HEK293 (cell line): Measurements from ENCODE around the gene ARPC5L.
A peak's percentile ranks its signal among the peaks of the same experiment; 100 is the strongest.

Source experiments
- CTCF ChIA-PET: fragments of 350-600 bp; formaldehyde crosslinking; extraction: SDS; loops from one replicate; lab custom pipeline; 2021; ENCODE audit warnings: antibody characterized with exemption; lab: Yijun Ruan, JAX
- POLR2A ChIA-PET: fragments of 300-600 bp; formaldehyde crosslinking; extraction: SDS; loops from one replicate; lab custom pipeline; 2020; ENCODE audit warnings: antibody characterized with exemption, inconsistent platforms; lab: Yijun Ruan, JAX
- H3K27ac ChIP-seq: fragments of 200-500 bp; sonication (Bioruptor generic); 2 replicates; pipeline ENCODE4 v1.5.1; 2014; ENCODE audit warnings: low read depth, low read length, control low read depth, inconsistent platforms; ENCODE audit errors: extremely low read depth
- H3K36me3 ChIP-seq, 2 experiments: fragments of 200-500 bp in 1 of 2; sonication (Bioruptor generic) in 1 of 2; 1 replicate in 1 of 2; 2 replicates in 1 of 2; pipeline ENCODE4 v1.5.1; 2014 to 2017; ENCODE audit warnings: inconsistent platforms in 2 of 2, low read length in 2 of 2; ENCODE audit not compliant: control insufficient read depth in 2 of 2, insufficient read depth in 1 of 2
- H3K4me1 ChIP-seq: fragments of 200-500 bp; sonication (Bioruptor generic); 2 replicates; pipeline ENCODE4 v1.5.1; 2014; ENCODE audit warnings: mild to moderate bottlenecking, low read length, inconsistent platforms; ENCODE audit not compliant: control insufficient read depth, insufficient read depth
- H3K4me3 ChIP-seq: 2 replicates; pipeline ENCODE4 v1.5.1; 2011; ENCODE audit warnings: low read depth, mild to moderate bottlenecking, control low read depth, low read length, moderate library complexity
- H3K9me3 ChIP-seq: fragments of 200-500 bp; sonication (Bioruptor generic); 2 replicates; pipeline ENCODE4 v1.5.1; 2014; ENCODE audit warnings: low read depth, low read length, inconsistent platforms; ENCODE audit not compliant: control insufficient read depth, insufficient read depth
- BCL11B ChIP-seq: fragments of 450-650 bp; formaldehyde crosslinking; IDR thresholded peaks from 2 replicates; pipeline ENCODE4 v1.5.1; 2016; ENCODE audit warnings: low read depth, missing biosample characterization, missing genetic modification characterization
- HOXC10 ChIP-seq: sonication (generic); formaldehyde crosslinking; IDR thresholded peaks from 2 replicates; pipeline ENCODE4 v1.8.1; 2023; ENCODE audit warnings: mild to moderate bottlenecking, missing genetic modification reagents
- PATZ1 ChIP-seq: fragments of 450-650 bp; formaldehyde crosslinking; IDR thresholded peaks from 2 replicates; pipeline ENCODE4 v1.5.1; 2016; ENCODE audit warnings: missing biosample characterization, missing genetic modification characterization
- SETDB1 ChIP-seq: IDR thresholded peaks from one replicate; pipeline ENCODE4 v1.6.1; 2017; ENCODE audit warnings: mild to moderate bottlenecking, low read length, moderate library complexity, mixed read lengths; ENCODE audit not compliant: insufficient read length
- ZBTB21 ChIP-seq: fragments of 450-650 bp; formaldehyde crosslinking; IDR thresholded peaks from 2 replicates; pipeline ENCODE4 v1.5.1; 2017; ENCODE audit warnings: missing biosample characterization, missing genetic modification characterization
- ZIC2 ChIP-seq: fragments of 450-650 bp; formaldehyde crosslinking; IDR thresholded peaks from 2 replicates; pipeline ENCODE4 v1.5.1; 2016; ENCODE audit warnings: missing biosample characterization, missing genetic modification characterization
- ZNF112 ChIP-seq: fragments of 450-650 bp; formaldehyde crosslinking; IDR thresholded peaks from 2 replicates; pipeline ENCODE4 v1.5.0; 2017; ENCODE audit warnings: missing biosample characterization, missing genetic modification characterization
- ZNF146 ChIP-seq: fragments of 450-650 bp; formaldehyde crosslinking; IDR thresholded peaks from 2 replicates; pipeline ENCODE4 v1.5.1; 2016; ENCODE audit warnings: missing biosample characterization, missing genetic modification characterization
- ZNF16 ChIP-seq: fragments of 450-650 bp; formaldehyde crosslinking; IDR thresholded peaks from 2 replicates; pipeline ENCODE4 v1.5.1; 2016; ENCODE audit warnings: low read depth, missing biosample characterization, missing genetic modification characterization
- ZNF23 ChIP-seq: fragments of 450-650 bp; formaldehyde crosslinking; IDR thresholded peaks from 2 replicates; pipeline ENCODE4 v1.5.1; 2016; ENCODE audit warnings: missing biosample characterization, missing genetic modification characterization, borderline replicate concordance
- ZNF324 ChIP-seq: fragments of 450-650 bp; formaldehyde crosslinking; IDR thresholded peaks from 2 replicates; pipeline ENCODE4 v1.5.1; 2016; ENCODE audit warnings: missing biosample characterization, missing genetic modification characterization
- ZNF366 ChIP-seq: fragments of 450-650 bp; formaldehyde crosslinking; conservative IDR thresholded peaks from 2 replicates; pipeline ENCODE4 v1.5.1; 2016; ENCODE audit warnings: missing biosample characterization, missing genetic modification characterization
- ZNF768 ChIP-seq: fragments of 450-650 bp; formaldehyde crosslinking; IDR thresholded peaks from 2 replicates; pipeline ENCODE4 v1.5.1; 2018; ENCODE audit warnings: missing biosample characterization, mild to moderate bottlenecking, missing genetic modification characterization
- ZSCAN4 ChIP-seq: fragments of 450-650 bp; formaldehyde crosslinking; IDR thresholded peaks from 2 replicates; pipeline ENCODE4 v1.5.1; 2017; ENCODE audit warnings: missing biosample characterization, missing genetic modification characterization
- TF ChIP-seq, protein P1 (sequence below): fragments of 450-650 bp; formaldehyde crosslinking; IDR thresholded peaks from 2 replicates; pipeline ENCODE4 v1.5.1; 2017; ENCODE audit warnings: missing biosample characterization, mild to moderate bottlenecking, missing genetic modification characterization, moderate library complexity
- TF ChIP-seq, protein P2 (sequence below): IDR thresholded peaks from 2 replicates; pipeline ENCODE4 v1.6.1; 2011; ENCODE audit warnings: mild to moderate bottlenecking, low read depth, low read length, borderline replicate concordance

ARPC5L gene

GRCh38 chr9:124812441-124812876, 49.5 kb upstream of the ARPC5L start (continued):
- TF ChIP-seq SETDB1: no peak

- POLR2A ChIA-PET: interaction anchor here (0.6 to 3.2 kb wide), 6 partner anchors 10 to 43 kb away, joined by 3 to 13 read pairs (median 8); no protein-coding TSS in a partner anchor
- TF ChIP-seq ZNF112 (tag by site-specific recombination) (no peak), ZIC2 (tag by site-specific recombination) (peak; percentile 51), ZBTB21 (tag by site-specific recombination) (no peak)
- H3K27ac ChIP-seq: no peak overlapping the region; the same call in 1 of the 2 replicates
- H3K4me3 ChIP-seq: no peak overlapping the region
- 0 out of 2 replicates have a peak, but pooled peaks cover 3% of the 10 kb centered on the region for H3K4me1 ChIP-seq
- no peaks in the 10 kb centered on the region for H3K36me3 ChIP-seq
- CTCF ChIA-PET: interaction anchor here (0.6 to 10.0 kb wide), 6 partner anchors 10 to 41 kb away, joined by 3 to 97 read pairs (median 7); partner anchors contain the start of genes NR6A1, OLFML2A and WDR38
- no peaks in the 10 kb centered on the region for H3K9me3 ChIP-seq
These were observed 48.9 kb upstream of the ARPC5L start for GRCh38 chr9:124813041-124813440.

GRCh38 chr9:124813501-124814163, 48.3 kb upstream of the ARPC5L start:
- Histone ChIP-seq H3K4me1 (0 out of 2 replicates have a peak, but pooled peaks cover 3% of the 10 kb centered on the region), H3K27ac (no peak overlapping the region), H3K4me3 (no peak overlapping the region), H3K9me3 (no peaks in the 10 kb centered on the region), H3K36me3 (no peaks in the 10 kb centered on the region)
- POLR2A ChIA-PET: interaction anchor here (0.6 to 3.2 kb wide), 4 partner anchors 10 to 49 kb away, joined by 3 to 13 read pairs (median 6); no protein-coding TSS in a partner anchor
- CTCF ChIA-PET: interaction anchor here (0.6 to 10.0 kb wide), 5 partner anchors 10 to 40 kb away, joined by 3 to 97 read pairs (median 10); partner anchors contain the start of genes NR6A1, OLFML2A and WDR38
- TF ChIP-seq ZNF146 (tag by site-specific recombination): no peak
- TF ChIP-seq ZNF366 (tag by site-specific recombination): no peak
- TF ChIP-seq ZNF23 (tag by site-specific recombination): no peak

- Histone ChIP-seq H3K36me3 (no peaks in the 10 kb centered on the region), H3K4me1 (0 out of 2 replicates have a peak, but pooled peaks cover 3% of the 10 kb centered on the region), H3K4me3 (no peak overlapping the region), H3K27ac (no peak overlapping the region), H3K9me3 (no peaks in the 10 kb centered on the region)
- ChIA-PET POLR2A (interaction anchor here (0.8 to 3.2 kb wide), 2 partner anchors 21 to 48 kb away, joined by 3 to 13 read pairs; no protein-coding TSS in a partner anchor), CTCF (interaction anchor here (0.6 to 10.0 kb wide), 5 partner anchors 21 to 40 kb away, joined by 3 to 97 read pairs (median 10); partner anchors contain the start of genes NR6A1, OLFML2A and WDR38)
- no peak for TF ChIP-seq ZNF768 (tag by site-specific recombination)
- TF ChIP-seq PATZ1 (tag by site-specific recombination): no peak
- TF ChIP-seq, protein P1, sequence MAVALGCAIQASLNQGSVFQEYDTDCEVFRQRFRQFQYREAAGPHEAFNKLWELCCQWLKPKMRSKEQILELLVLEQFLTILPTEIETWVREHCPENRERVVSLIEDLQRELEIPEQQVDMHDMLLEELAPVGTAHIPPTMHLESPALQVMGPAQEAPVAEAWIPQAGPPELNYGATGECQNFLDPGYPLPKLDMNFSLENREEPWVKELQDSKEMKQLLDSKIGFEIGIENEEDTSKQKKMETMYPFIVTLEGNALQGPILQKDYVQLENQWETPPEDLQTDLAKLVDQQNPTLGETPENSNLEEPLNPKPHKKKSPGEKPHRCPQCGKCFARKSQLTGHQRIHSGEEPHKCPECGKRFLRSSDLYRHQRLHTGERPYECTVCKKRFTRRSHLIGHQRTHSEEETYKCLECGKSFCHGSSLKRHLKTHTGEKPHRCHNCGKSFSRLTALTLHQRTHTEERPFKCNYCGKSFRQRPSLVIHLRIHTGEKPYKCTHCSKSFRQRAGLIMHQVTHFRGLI (tag by site-specific recombination): peak; percentile 70
These were observed 47.8 kb upstream of the ARPC5L start for GRCh38 chr9:124814164-124814535.

DNA sequence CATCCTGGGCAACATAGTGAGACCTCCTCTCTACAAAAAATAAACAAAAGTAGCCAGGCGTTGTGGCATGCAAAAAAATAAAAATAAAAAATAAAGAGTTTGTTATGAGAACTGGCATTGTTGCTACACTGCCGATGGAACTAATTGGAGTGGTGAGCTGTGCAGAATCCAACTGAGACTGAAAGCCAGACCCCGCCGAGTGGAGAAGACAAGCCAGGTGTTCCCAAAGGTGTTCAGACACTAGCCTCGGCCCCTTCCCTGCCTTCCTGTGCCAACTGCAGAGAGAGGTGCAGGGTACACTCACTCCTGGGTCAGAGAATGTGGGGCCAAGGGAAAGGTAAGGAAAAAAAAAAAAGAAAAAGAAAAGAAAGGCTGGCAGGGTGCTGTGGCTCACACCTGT, 46.3 kb upstream of the ARPC5L start:
- CTCF ChIA-PET: interaction anchor here (0.6 to 6.6 kb wide), 6 partner anchors 14 to 55 kb away, joined by 3 to 75 read pairs (median 4); partner anchors contain the start of gene WDR38
- no peak for TF ChIP-seq HOXC10 (CRISPR knock-in tag)
- TF ChIP-seq, protein P2, sequence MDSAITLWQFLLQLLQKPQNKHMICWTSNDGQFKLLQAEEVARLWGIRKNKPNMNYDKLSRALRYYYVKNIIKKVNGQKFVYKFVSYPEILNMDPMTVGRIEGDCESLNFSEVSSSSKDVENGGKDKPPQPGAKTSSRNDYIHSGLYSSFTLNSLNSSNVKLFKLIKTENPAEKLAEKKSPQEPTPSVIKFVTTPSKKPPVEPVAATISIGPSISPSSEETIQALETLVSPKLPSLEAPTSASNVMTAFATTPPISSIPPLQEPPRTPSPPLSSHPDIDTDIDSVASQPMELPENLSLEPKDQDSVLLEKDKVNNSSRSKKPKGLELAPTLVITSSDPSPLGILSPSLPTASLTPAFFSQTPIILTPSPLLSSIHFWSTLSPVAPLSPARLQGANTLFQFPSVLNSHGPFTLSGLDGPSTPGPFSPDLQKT: no peak
- TF ChIP-seq BCL11B (tag by site-specific recombination): no peak
- TF ChIP-seq ZIC2 (tag by site-specific recombination): no peak
- TF ChIP-seq ZNF16 (tag by site-specific recombination): no peak
- TF ChIP-seq ZSCAN4: no peak
- TF ChIP-seq ZNF324 (tag by site-specific recombination): no peak
- POLR2A ChIA-PET: interaction anchor here (0.7 kb wide), 1 partner anchor 31 kb away, joined by 4 read pairs; no protein-coding TSS in a partner anchor

More for the DNA sequence above, 46.3 kb upstream of the ARPC5L start:
- Histone ChIP-seq H3K9me3 (no peaks in the 10 kb centered on the region), H3K36me3 (no peaks in the 10 kb centered on the region), H3K27ac (no peak overlapping the region), H3K4me1 (0 out of 2 replicates have a peak, but pooled peaks cover 3% of the 10 kb centered on the region), H3K4me3 (no peak overlapping the region)
